H9 (cell line): ENCODE data around the gene CCSER1. TPM values are rescaled to one million over a fixed set of nuclear protein-coding genes. Genes with fewer than 3 reads are reported as not detected.

Experiments
- DNase-seq: peaks from one replicate; pipeline ENCODE4 v3.0.0-alpha.2; 2017
- H2AFZ ChIP-seq: one replicate; pipeline ENCODE4 v1.6.1; 2013; ENCODE audit warnings: mild to moderate bottlenecking, low read length, control low read depth, moderate library complexity
- H2AK5ac ChIP-seq: 2 replicates; pipeline ENCODE4 v1.6.1; 2013; ENCODE audit warnings: low read length, control low read depth, mixed read lengths; ENCODE audit not compliant: insufficient read length
- H2BK120ac ChIP-seq: one replicate; pipeline ENCODE4 v1.6.1; 2013; ENCODE audit warnings: low read depth, mild to moderate bottlenecking, low read length, control low read depth, inconsistent platforms; ENCODE audit not compliant: poor library complexity, severe bottlenecking
- H2BK12ac ChIP-seq: 2 replicates; pipeline ENCODE4 v1.6.1; 2013; ENCODE audit warnings: low read length, control low read depth, mixed read lengths, low read depth; ENCODE audit not compliant: insufficient read length
- H2BK15ac ChIP-seq: 2 replicates; pipeline ENCODE4 v1.6.1; 2013; ENCODE audit warnings: low read depth, low read length, control low read depth
- H2BK20ac ChIP-seq: one replicate; pipeline ENCODE4 v1.6.1; 2013; ENCODE audit warnings: low read depth, mild to moderate bottlenecking, low read length, control low read depth, inconsistent platforms; ENCODE audit not compliant: poor library complexity, severe bottlenecking
- H2BK5ac ChIP-seq: 2 replicates; pipeline ENCODE4 v1.6.1; 2013; ENCODE audit warnings: low read length, control low read depth, mixed read lengths; ENCODE audit not compliant: insufficient read length
- H3K14ac ChIP-seq: 2 replicates; pipeline ENCODE4 v1.6.1; 2013; ENCODE audit warnings: low read length, control low read depth; ENCODE audit not compliant: insufficient read depth
- H3K18ac ChIP-seq: 2 replicates; pipeline ENCODE4 v1.6.1; 2013; ENCODE audit warnings: low read depth, mild to moderate bottlenecking, mixed read lengths, low read length, control low read depth; ENCODE audit not compliant: insufficient read length
- H3K23ac ChIP-seq: 2 replicates; pipeline ENCODE4 v1.6.1; 2013; ENCODE audit warnings: low read length, control low read depth, mixed read lengths, low read depth; ENCODE audit not compliant: insufficient read length
- H3K23me2 ChIP-seq: 2 replicates; pipeline ENCODE4 v1.6.1; 2013; ENCODE audit warnings: low read depth, mild to moderate bottlenecking, mixed read lengths, low read length, control low read depth; ENCODE audit not compliant: insufficient read length, poor library complexity, severe bottlenecking
- H3K27ac ChIP-seq: 2 replicates; pipeline ENCODE4 v1.5.1; 2013; ENCODE audit warnings: low read length, control low read depth, mixed read lengths, low read depth; ENCODE audit not compliant: insufficient read length
- H3K27me3 ChIP-seq: 2 replicates; pipeline ENCODE4 v1.6.1; 2013; ENCODE audit warnings: low read length, control low read depth, inconsistent platforms; ENCODE audit not compliant: insufficient read depth
- H3K4ac ChIP-seq: 2 replicates; pipeline ENCODE4 v1.6.1; 2013; ENCODE audit warnings: low read depth, mild to moderate bottlenecking, control low read depth, inconsistent platforms, low read length, moderate library complexity
- H3K4me1 ChIP-seq: 2 replicates; pipeline ENCODE4 v1.6.1; 2013; ENCODE audit warnings: low read length, control low read depth, inconsistent platforms; ENCODE audit not compliant: insufficient read depth
- H3K4me2 ChIP-seq: 2 replicates; pipeline ENCODE4 v1.6.1; 2013; ENCODE audit warnings: low read length, control low read depth, mixed read lengths; ENCODE audit not compliant: insufficient read length, insufficient read depth
- H3K56ac ChIP-seq: 2 replicates; pipeline ENCODE4 v1.6.1; 2013; ENCODE audit warnings: low read depth, mild to moderate bottlenecking, mixed read lengths, low read length, control low read depth; ENCODE audit not compliant: insufficient read length
- H3K79me1 ChIP-seq: 2 replicates; pipeline ENCODE4 v1.6.1; 2013; ENCODE audit warnings: low read depth, mild to moderate bottlenecking, moderate library complexity, low read length, control low read depth, inconsistent platforms; ENCODE audit not compliant: insufficient read depth, poor library complexity, severe bottlenecking
- H3K79me2 ChIP-seq: 2 replicates; pipeline ENCODE4 v1.6.1; 2013; ENCODE audit warnings: low read length, control low read depth, inconsistent platforms; ENCODE audit not compliant: insufficient read depth
- H3K9ac ChIP-seq: 2 replicates; pipeline ENCODE4 v1.6.1; 2013; ENCODE audit warnings: low read length, control low read depth, mixed read lengths; ENCODE audit not compliant: insufficient read length; ENCODE audit errors: extremely low read depth
- H3K9me3 ChIP-seq: one replicate; pipeline ENCODE4 v1.6.1; 2013; ENCODE audit warnings: low read depth, low read length, inconsistent platforms; ENCODE audit not compliant: control insufficient read depth
- H3T11ph ChIP-seq: one replicate; pipeline ENCODE4 v1.6.1; 2013; ENCODE audit warnings: mild to moderate bottlenecking, low read length, control low read depth, inconsistent platforms
- H4K20me1 ChIP-seq: one replicate; pipeline ENCODE4 v1.6.1; 2013; ENCODE audit not compliant: control insufficient read depth, insufficient read length, insufficient read depth
- H4K5ac ChIP-seq: 2 replicates; pipeline ENCODE4 v1.6.1; 2013; ENCODE audit warnings: low read depth, mild to moderate bottlenecking, mixed read lengths, low read length, control low read depth; ENCODE audit not compliant: insufficient read length
- H4K8ac ChIP-seq: replicated peaks from 2 replicates; pipeline ENCODE4 v1.6.1; 2013; ENCODE audit warnings: low read length, control low read depth, mixed read lengths, low read depth; ENCODE audit not compliant: insufficient read length
- H4K91ac ChIP-seq: 2 replicates; pipeline ENCODE4 v1.6.1; 2013; ENCODE audit warnings: low read depth, mild to moderate bottlenecking, moderate library complexity, mixed read lengths, low read length, control low read depth; ENCODE audit not compliant: insufficient read length
- H3K27ac Mint-ChIP-seq, 3 experiments: 2 replicates in 2 of 3; 3 replicates in 1 of 3; pipeline ENCODE4 v1.8.0; 2020 to 2021; ENCODE audit warnings: mixed read lengths in 3 of 3, mild to moderate bottlenecking in 1 of 3, moderate library complexity in 1 of 3
- H3K27me3 Mint-ChIP-seq: 2 replicates; pipeline ENCODE4 v1.8.0; 2021; ENCODE audit warnings: low read depth, mild to moderate bottlenecking, moderate library complexity, mixed read lengths
- H3K36me3 Mint-ChIP-seq, 3 experiments: 2 replicates in 2 of 3; 3 replicates in 1 of 3; pipeline ENCODE4 v1.8.0; 2020 to 2021; ENCODE audit warnings: low read depth in 3 of 3, mixed read lengths in 3 of 3; ENCODE audit not compliant: insufficient read depth in 1 of 3
- H3K4me1 Mint-ChIP-seq, 2 experiments: 2 replicates each; pipeline ENCODE4 v1.8.0; 2020; ENCODE audit warnings: mixed read lengths in 2 of 2
- H3K4me3 Mint-ChIP-seq, 2 experiments: 2 replicates in 1 of 2; 3 replicates in 1 of 2; pipeline ENCODE4 v1.8.0; 2020 to 2021; ENCODE audit warnings: mild to moderate bottlenecking in 2 of 2, mixed read lengths in 2 of 2, moderate library complexity in 1 of 2
- H3K9me3 Mint-ChIP-seq, 2 experiments: 2 replicates in 1 of 2; 3 replicates in 1 of 2; pipeline ENCODE4 v1.8.0; 2020; ENCODE audit warnings: mild to moderate bottlenecking in 2 of 2, mixed read lengths in 2 of 2, moderate library complexity in 1 of 2
- WGBS: extraction: QIAGEN DNeasy Blood & Tissue Kit; methylation state at CpG from one replicate; pipeline ENCODE4 v1.1.7; 2013; ENCODE audit warnings: missing lambda C conversion rate, low lambda C conversion rate, mixed read lengths; ENCODE audit not compliant: insufficient read length; ENCODE audit errors: extremely low coverage; 5-methylcytosine and 5-hydroxymethylcytosine counted together
- total RNA-seq: library from RNA; stranded (reverse); gene quantifications from 2 replicates; pipeline ENCODE4 v1.2.1, GENCODE V29; 2021
- TF ChIP-seq, protein P1 (sequence below): fragments of 200-600 bp; sonication (generic); conservative IDR thresholded peaks from 3 replicates; pipeline ENCODE4 v1.8.0; 2021; ENCODE audit warnings: antibody characterized with exemption, mild to moderate bottlenecking

The CCSER1 gene
- total RNA-seq, 1 experiment from 2014 or later, result 0.37 TPM

DNA sequence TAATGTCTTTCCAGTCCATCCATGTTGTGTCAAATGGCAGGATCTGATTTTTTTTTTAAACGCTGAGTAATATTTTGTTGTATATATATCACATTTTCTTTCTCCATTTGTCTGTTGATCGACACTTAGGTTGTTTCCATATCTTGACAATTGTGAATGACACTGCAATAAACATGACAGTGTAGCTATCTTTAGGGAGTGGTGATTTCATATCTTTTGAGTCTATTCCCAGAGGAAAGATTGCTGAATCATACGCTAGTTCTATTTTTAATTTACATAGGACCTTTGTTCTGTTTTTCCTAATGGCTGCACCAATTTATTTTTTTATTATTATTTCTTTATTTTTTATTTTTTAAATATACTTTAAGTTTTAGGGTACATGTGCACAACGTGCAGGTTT lies 470.7 kb downstream of the CCSER1 start:
- no peak overlapping the region for H2AFZ ChIP-seq
- Mint-ChIP-seq H3K27me3 (no peaks in the 10 kb centered on the region), H3K4me1 (peaks cover 3 to 5% of the 10 kb centered on the region in 2 experiments; a peak in 2 of 4 replicates), H3K4me3 (no peak overlapping the region), H3K9me3 (no peaks in the 10 kb centered on the region; a peak in 1 of 5 replicates), H3K36me3 (no peaks in the 10 kb centered on the region; a peak in 1 of 7 replicates), H3K27ac (no peak overlapping the region)
- no peak overlapping the region for H4K91ac ChIP-seq
- H4K5ac ChIP-seq, result no peak overlapping the region
- H3K9me3 ChIP-seq, result no peaks in the 10 kb centered on the region
- no peak overlapping the region for H3K4ac ChIP-seq
- no peak overlapping the region for H2BK5ac ChIP-seq
- no peaks in the 10 kb centered on the region for H3K23me2 ChIP-seq
- no peak overlapping the region for H2BK15ac ChIP-seq
- no peak overlapping the region for H3K18ac ChIP-seq
- no peak overlapping the region for H2BK20ac ChIP-seq
- no peak overlapping the region for H3K9ac ChIP-seq
- no peak overlapping the region for H2AK5ac ChIP-seq
- no peak overlapping the region for H4K8ac ChIP-seq
- H3K79me1 ChIP-seq, result no peaks in the 10 kb centered on the region
- no CpG with 5 or more reads among the region's 4 CpGs for WGBS
- H3K14ac ChIP-seq, result no peak overlapping the region
- H3K27ac ChIP-seq, result no peak overlapping the region
- H3K56ac ChIP-seq, result no peak overlapping the region
- no peaks in the 10 kb centered on the region for H3K4me1 ChIP-seq
- no peak overlapping the region for H3K4me2 ChIP-seq
- TF ChIP-seq, protein P1, sequence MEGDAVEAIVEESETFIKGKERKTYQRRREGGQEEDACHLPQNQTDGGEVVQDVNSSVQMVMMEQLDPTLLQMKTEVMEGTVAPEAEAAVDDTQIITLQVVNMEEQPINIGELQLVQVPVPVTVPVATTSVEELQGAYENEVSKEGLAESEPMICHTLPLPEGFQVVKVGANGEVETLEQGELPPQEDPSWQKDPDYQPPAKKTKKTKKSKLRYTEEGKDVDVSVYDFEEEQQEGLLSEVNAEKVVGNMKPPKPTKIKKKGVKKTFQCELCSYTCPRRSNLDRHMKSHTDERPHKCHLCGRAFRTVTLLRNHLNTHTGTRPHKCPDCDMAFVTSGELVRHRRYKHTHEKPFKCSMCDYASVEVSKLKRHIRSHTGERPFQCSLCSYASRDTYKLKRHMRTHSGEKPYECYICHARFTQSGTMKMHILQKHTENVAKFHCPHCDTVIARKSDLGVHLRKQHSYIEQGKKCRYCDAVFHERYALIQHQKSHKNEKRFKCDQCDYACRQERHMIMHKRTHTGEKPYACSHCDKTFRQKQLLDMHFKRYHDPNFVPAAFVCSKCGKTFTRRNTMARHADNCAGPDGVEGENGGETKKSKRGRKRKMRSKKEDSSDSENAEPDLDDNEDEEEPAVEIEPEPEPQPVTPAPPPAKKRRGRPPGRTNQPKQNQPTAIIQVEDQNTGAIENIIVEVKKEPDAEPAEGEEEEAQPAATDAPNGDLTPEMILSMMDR, result no peak
- H3K79me2 ChIP-seq, result no peaks in the 10 kb centered on the region
- H3K27me3 ChIP-seq, result no peaks in the 10 kb centered on the region
- no peaks in the 10 kb centered on the region for H4K20me1 ChIP-seq
- H2BK120ac ChIP-seq, result no peak overlapping the region
- H3K23ac ChIP-seq, result no peak overlapping the region
- no peak overlapping the region for H3T11ph ChIP-seq
- no peak for DNase-seq
- no peak overlapping the region for H2BK12ac ChIP-seq
